Measurements from ENCODE around the gene RELT.

Gene RELT

DNA sequence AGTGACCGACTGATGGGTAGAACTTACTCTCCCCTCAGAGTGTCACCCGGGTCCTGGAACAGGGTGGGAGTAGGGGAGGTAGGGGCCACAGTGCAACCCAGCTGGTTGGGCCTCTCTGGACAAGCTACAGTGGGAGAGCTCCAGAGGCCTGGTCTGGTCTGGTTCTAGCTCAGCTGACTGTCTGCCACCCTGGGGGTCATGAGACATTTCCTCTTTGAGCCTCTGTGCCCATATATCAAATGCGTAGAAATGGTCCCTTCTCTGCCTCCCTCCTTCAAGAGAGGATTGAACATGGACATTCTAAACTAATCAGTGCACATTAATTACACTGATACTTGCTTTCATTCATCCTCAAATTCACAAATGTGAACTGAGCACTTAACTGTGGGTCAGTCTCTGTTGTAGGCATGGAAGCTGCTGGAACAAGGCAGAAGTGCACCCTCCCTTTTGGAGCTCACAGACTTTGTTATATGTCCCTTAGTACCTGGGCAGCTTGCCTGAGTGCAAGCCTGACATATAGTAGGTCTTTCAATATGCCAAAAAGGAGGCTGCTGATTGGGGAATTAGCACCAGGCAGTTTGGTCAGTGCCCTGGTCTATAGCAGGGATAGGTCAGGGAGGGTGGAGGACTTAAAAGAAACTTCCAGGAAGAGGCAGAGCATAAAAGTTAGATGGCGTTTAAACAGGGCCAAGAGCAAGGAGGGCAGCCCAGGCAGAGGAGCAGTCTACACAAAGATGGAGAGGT lies 42.4 kb upstream of the RELT start:
- TF ChIP-seq ZFX (IDR thresholded peaks at IDR 0.05; ENCODE audit: borderline replicate concordance): no peak
- TF ChIP-seq, protein P1, sequence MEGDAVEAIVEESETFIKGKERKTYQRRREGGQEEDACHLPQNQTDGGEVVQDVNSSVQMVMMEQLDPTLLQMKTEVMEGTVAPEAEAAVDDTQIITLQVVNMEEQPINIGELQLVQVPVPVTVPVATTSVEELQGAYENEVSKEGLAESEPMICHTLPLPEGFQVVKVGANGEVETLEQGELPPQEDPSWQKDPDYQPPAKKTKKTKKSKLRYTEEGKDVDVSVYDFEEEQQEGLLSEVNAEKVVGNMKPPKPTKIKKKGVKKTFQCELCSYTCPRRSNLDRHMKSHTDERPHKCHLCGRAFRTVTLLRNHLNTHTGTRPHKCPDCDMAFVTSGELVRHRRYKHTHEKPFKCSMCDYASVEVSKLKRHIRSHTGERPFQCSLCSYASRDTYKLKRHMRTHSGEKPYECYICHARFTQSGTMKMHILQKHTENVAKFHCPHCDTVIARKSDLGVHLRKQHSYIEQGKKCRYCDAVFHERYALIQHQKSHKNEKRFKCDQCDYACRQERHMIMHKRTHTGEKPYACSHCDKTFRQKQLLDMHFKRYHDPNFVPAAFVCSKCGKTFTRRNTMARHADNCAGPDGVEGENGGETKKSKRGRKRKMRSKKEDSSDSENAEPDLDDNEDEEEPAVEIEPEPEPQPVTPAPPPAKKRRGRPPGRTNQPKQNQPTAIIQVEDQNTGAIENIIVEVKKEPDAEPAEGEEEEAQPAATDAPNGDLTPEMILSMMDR (IDR thresholded peaks at IDR 0.05): no peak
- H3K27ac ChIP-seq: no peak overlapping the region

DNA sequence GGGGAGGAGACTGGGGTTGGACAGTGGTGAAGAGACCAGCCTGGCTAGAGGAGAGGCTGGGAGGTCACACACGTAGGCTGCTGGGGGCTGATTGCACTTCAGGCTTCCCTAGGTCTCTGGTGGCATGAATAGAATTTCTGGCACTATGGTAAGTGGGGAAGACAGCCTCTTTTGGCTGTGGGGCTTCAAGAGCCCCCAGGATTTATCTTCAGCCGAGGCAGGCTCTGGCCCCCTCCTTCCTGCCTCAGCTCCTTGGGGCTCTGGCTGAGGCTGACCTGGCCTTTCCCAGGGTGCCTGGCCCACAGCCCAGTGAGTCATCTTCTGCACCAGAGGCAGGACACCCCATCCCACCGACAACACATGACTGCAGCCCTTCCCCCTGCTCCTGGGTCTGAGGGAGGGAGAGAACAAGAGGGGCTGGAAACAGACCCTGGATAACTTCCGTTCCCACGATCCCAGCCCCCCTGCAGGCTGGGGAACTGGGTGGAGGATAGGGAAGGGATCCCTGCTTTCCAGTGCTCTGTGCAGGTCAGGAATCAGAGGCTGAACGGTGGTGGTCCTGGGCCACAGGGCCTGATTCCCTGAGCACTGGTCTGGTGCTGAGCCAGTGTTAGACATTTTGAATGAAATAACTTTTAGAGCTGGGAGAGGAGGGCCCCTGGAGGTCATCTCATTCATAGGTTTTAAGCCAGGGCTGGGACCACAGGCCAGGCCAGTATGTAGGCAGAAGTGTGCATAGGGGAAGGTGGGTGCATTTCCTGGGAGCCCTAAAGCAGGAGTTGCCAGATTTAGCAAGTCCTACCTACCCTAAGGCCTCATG lies 41.6 kb upstream of the RELT start:
- no peak overlapping the region for H3K27ac ChIP-seq
- TF ChIP-seq, protein P1 (IDR thresholded peaks at IDR 0.05): no peak
- no peak for TF ChIP-seq ZFX (IDR thresholded peaks at IDR 0.05; ENCODE audit: borderline replicate concordance)

DNA sequence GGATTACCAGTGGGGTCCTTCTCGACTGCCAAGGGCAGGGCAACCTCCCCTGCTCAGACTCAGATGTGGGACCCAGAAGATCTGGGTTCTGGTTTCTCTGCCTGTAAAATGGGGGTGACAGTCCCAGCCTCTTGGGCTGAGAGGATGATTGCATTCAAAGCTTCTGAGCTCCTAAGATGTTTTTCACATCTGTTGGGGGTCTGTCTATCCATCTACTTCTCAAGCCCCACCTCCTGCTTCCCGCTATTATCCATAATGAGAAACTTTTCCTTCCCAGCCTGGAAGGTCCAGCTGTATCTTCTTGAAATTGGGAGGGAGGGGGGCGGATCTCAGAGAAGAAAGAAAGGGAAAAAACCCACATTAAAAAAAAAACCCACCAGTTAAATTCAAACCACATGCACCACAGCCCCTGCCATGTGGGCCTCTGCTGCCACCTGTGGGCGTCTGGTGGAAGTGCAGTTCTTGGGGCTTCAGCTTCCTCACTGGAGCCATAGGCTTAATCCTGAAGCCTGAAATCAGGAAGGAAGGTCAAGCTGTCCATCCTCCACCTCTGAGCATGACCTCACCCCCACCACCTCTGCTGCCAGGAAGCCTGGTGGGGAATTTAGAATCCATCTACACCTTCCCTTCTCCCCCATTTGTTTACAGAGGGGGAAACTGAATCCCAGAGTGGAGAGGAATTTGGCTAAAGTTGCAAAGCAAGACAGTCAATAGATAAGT lies 40.8 kb upstream of the RELT start:
- TF ChIP-seq, protein P1 (IDR thresholded peaks at IDR 0.05): peak; percentile 98
- TF ChIP-seq ZFX (IDR thresholded peaks at IDR 0.05; ENCODE audit: borderline replicate concordance): no peak
- no peak overlapping the region for H3K27ac ChIP-seq

DNA sequence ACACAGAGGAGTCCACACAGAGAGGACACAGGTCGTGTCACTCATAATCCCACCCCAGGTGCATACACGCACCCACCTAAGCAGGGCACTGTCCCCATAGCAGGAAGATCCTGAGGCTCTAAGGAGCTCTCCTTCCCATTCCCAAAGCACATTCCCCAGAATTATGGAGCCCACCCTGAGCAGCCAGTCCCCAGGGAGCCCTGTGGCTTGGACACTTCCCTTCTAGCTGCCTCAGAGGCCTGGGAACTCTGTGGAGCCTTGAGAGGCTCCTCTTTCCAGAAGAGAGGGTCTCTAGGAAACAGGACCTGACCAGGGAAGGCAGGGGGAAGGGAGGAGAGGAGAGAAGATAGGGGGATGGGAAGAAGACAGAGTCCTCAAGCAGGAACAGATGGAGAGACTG lies 38.4 kb upstream of the RELT start:
- H3K27ac ChIP-seq: no peak overlapping the region
- TF ChIP-seq, protein P1 (IDR thresholded peaks at IDR 0.05): no peak
- TF ChIP-seq ZFX (IDR thresholded peaks at IDR 0.05; ENCODE audit: borderline replicate concordance): no peak

DNA sequence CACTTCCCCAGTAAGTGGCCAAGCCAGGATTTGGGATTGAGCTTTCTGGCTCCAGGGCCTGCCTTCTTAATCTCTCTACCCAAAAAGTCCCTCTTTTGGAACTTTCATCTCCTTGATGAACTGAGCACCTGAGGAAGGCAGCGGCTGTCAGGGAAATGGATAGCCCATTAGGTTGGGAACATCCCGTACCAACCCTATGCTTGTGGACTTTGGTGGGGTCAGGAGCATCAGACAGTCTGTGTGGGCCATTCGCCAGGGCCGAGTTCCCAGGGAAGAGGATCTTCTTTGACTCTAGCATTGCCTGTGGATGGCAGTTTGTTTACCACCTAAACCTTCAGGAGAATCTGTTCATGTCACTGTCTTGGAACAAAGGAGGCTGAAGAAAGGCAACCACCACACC lies 37.9 kb upstream of the RELT start:
- TF ChIP-seq ZFX (IDR thresholded peaks at IDR 0.05; ENCODE audit: borderline replicate concordance): no peak
- TF ChIP-seq, protein P1 (IDR thresholded peaks at IDR 0.05): no peak

DNA sequence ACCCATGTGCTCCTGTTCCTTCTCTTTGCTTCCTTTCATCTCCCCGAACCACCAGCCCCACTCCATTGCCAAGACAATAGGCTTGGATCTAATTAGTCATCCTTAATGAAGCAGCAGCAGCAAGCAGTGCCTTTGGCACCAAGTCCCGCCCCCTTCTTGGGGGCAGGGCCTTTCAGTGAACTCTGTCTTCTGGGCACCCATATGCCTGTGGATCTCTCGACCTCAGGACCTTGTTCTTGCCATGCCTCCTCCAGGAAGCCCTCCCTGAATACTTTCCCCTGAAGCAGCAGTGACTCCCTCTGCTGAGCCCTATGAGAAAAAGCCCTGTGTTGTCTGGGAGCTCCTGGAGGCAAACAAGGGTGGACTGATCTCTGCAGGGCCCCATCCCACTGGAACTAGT lies 36.0 kb upstream of the RELT start:
- H3K27ac ChIP-seq: no peak overlapping the region

More for the DNA sequence above, 37.9 kb upstream of the RELT start:
- H3K27ac ChIP-seq: no peak overlapping the region

More for the DNA sequence above, 36.0 kb upstream of the RELT start:
- TF ChIP-seq, protein P1 (IDR thresholded peaks at IDR 0.05): no peak
- no peak for TF ChIP-seq ZFX (IDR thresholded peaks at IDR 0.05; ENCODE audit: borderline replicate concordance)
